Ishikawa (cell line): ENCODE results near the gene CPE.
A peak's percentile ranks its signal among the peaks of the same experiment; 100 is the strongest.

ENCODE experiments used
- CEBPB ChIP-seq: IDR thresholded peaks from 2 replicates; pipeline ENCODE4 v1.6.1; 2012
- CREB1 ChIP-seq: IDR thresholded peaks from 2 replicates; pipeline ENCODE4 v1.6.1; 2012; ENCODE audit warnings: low read depth
- EGR1 ChIP-seq: IDR thresholded peaks from 2 replicates; pipeline ENCODE4 v1.6.1; 2012
- EP300 ChIP-seq: IDR thresholded peaks from 2 replicates; pipeline ENCODE4 v1.6.1; 2012; ENCODE audit warnings: borderline replicate concordance
- FOXM1 ChIP-seq: IDR thresholded peaks from 2 replicates; pipeline ENCODE4 v1.6.1; 2012; ENCODE audit warnings: low read depth, borderline replicate concordance
- NFIC ChIP-seq: IDR thresholded peaks from 2 replicates; pipeline ENCODE4 v1.6.1; 2012
- RAD21 ChIP-seq: IDR thresholded peaks from 2 replicates; pipeline ENCODE4 v1.6.1; 2012; ENCODE audit warnings: low read depth
- TAF1 ChIP-seq: IDR thresholded peaks from 2 replicates; pipeline ENCODE4 v1.6.1; 2012; ENCODE audit warnings: low read depth, mild to moderate bottlenecking
- TCF12 ChIP-seq: IDR thresholded peaks from 2 replicates; pipeline ENCODE4 v1.6.1; 2012; ENCODE audit warnings: low read depth
- TEAD4 ChIP-seq: IDR thresholded peaks from 2 replicates; pipeline ENCODE4 v1.6.1; 2012
- YY1 ChIP-seq: IDR thresholded peaks from 2 replicates; pipeline ENCODE4 v1.6.1; 2012; ENCODE audit warnings: low read depth
- ZBTB7A ChIP-seq: IDR thresholded peaks from 2 replicates; pipeline ENCODE4 v1.6.1; 2012; ENCODE audit warnings: low read depth
- TF ChIP-seq, protein P1 (sequence below): IDR thresholded peaks from 2 replicates; pipeline ENCODE4 v1.6.1; 2012; ENCODE audit warnings: low read depth, mild to moderate bottlenecking
- TF ChIP-seq, protein P2 (sequence below): IDR thresholded peaks from 2 replicates; pipeline ENCODE4 v1.6.1; 2012
- TF ChIP-seq, protein P3 (sequence below): IDR thresholded peaks from 2 replicates; pipeline ENCODE4 v1.6.1; 2012

CPE gene

GRCh38 chr4:165336743-165337142, 42.1 kb upstream of the CPE start:
- TF ChIP-seq TCF12 (no peak), RAD21 (no peak), CEBPB (no peak), CREB1 (no peak), EGR1 (no peak)
- TF ChIP-seq, protein P1, sequence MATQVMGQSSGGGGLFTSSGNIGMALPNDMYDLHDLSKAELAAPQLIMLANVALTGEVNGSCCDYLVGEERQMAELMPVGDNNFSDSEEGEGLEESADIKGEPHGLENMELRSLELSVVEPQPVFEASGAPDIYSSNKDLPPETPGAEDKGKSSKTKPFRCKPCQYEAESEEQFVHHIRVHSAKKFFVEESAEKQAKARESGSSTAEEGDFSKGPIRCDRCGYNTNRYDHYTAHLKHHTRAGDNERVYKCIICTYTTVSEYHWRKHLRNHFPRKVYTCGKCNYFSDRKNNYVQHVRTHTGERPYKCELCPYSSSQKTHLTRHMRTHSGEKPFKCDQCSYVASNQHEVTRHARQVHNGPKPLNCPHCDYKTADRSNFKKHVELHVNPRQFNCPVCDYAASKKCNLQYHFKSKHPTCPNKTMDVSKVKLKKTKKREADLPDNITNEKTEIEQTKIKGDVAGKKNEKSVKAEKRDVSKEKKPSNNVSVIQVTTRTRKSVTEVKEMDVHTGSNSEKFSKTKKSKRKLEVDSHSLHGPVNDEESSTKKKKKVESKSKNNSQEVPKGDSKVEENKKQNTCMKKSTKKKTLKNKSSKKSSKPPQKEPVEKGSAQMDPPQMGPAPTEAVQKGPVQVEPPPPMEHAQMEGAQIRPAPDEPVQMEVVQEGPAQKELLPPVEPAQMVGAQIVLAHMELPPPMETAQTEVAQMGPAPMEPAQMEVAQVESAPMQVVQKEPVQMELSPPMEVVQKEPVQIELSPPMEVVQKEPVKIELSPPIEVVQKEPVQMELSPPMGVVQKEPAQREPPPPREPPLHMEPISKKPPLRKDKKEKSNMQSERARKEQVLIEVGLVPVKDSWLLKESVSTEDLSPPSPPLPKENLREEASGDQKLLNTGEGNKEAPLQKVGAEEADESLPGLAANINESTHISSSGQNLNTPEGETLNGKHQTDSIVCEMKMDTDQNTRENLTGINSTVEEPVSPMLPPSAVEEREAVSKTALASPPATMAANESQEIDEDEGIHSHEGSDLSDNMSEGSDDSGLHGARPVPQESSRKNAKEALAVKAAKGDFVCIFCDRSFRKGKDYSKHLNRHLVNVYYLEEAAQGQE: no peak
- TF ChIP-seq, protein P2, sequence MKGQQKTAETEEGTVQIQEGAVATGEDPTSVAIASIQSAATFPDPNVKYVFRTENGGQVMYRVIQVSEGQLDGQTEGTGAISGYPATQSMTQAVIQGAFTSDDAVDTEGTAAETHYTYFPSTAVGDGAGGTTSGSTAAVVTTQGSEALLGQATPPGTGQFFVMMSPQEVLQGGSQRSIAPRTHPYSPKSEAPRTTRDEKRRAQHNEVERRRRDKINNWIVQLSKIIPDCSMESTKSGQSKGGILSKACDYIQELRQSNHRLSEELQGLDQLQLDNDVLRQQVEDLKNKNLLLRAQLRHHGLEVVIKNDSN: no peak
- TF ChIP-seq, protein P3, sequence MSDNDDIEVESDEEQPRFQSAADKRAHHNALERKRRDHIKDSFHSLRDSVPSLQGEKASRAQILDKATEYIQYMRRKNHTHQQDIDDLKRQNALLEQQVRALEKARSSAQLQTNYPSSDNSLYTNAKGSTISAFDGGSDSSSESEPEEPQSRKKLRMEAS: no peak

DNA sequence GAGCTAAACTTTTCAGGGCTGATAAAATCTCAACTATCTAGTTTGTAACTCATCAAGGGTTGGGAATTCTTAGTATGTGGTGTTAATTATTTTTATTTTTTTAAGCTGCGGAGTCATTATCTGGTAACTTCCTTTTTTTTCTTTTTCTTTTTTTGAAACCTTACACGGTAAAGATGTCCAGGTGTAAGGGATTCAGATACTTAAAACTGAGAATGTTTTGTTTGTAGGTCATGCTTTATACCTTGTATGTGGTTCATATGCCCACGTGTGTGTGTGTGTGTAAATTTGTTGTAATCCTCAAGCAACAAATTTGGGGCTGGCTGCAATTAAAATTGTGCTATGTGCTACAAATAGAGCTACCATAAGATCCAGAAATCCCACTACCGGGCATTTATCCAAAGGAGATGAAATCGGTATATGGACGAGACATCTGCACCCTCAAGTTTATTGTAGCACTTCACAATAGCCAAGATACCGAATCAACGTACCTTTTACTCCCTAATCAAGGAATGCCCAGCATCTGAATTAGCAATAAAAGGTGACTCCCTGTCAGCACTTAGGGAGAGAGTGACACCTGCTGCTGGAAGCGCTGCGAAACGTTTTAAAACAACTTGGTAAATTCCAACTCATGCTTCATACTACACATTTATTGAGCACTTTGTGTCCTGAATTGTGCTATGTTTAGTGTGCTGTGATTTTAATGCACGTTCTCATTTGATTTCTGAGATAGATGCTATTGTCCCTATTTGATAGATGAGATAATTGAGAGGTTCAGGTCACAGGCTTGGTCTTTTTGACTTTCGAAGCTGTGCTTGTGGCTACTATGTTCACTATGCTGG, 35.2 kb upstream of the CPE start:
- TF ChIP-seq RAD21 (peak; percentile 49), TEAD4 (no peak)

GRCh38 chr4:165345666-165346417, 33.0 kb upstream of the CPE start:
- TF ChIP-seq, protein P3: no peak
- TF ChIP-seq TEAD4: no peak
- peak; percentile 16; the same call in 1 of the 2 replicates for TF ChIP-seq RAD21
- TF ChIP-seq CREB1: no peak
- no peak for TF ChIP-seq ZBTB7A

DNA sequence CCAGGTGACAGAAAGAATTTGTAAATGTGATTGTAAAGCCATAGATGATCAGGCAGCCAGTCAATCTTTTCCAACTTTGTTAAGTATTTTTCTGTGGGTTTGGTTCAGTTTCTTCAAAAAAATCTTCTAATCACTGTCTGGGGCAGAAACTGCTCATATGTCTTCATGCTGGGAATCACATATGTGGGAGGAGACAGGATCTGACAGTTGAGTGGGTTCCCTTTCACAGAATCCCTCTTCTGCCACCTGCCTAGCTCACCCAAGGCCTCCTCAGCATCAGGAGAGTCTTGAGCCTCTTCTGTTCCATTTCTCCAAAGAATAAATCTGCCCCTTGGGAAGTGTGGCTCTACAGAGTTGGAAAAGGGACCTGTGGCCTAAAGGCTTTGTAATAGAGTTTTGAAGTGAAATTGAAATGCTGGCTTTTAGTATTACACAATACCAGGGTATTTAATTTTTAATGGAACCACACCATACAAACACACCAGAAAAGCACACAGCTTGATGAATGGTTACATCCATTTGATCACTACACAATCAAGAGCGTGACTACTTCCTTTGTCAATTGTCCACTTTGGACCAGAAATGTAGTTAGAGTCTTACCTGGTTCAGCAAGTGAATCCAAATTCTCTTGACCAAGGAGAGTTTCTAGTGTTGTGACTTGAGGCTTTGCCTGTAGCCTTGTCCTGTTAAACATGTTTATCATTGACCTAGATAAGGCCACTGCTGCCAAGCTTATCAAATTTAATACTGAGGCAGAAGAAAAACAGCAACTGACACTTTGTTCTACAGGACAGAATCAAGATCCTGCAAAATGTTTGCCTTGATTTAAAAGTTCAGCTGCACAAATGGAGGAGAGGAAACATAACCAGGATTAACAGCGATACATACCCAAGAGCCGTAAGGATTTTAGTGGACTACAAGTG, 30.9 kb upstream of the CPE start:
- TF ChIP-seq CREB1 (no peak), FOXM1 (no peak), RAD21 (no peak), TCF12 (no peak), TEAD4 (no peak), NFIC (no peak), YY1 (no peak), EP300 (no peak), TAF1 (no peak), CEBPB (no peak), ZBTB7A (no peak)
- TF ChIP-seq, protein P1: no peak
- TF ChIP-seq, protein P3: no peak

DNA sequence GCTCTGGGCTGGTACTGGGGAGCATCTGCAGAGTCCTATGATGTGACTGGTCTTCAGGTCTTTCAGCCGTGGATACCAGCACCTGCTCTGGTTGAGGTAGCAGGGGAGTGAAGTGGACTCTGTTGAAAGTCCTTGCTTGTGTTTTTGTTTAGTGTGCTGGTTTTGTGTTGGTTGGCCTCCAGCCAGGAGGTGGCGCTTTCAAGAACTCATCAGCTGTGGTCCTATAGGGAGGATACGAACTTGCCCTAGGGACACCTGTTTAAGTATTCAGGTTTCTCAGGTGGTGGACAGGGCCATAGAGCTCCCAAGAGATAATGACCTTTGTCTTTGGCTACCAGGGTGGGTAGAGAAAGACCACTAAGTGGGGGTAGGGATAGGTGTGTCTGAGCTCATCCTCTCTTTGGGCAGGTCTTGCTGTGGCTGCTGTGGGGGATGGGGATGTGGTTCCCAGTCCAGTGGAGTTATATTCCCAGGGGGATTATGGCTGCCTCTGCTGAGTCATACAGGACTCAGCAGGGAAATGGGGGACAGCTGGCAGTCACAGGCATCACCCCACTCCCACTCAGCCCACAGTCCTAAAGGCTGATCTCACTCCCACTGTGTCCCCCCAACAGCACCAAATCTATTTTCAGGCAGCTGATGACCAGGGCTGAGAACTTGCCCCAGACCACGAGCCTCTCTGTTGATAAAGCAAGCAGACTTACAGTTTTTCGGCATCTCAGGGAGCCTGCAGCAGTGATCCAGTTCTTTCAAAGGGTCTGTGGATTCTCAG, 27.3 kb upstream of the CPE start:
- TF ChIP-seq CREB1 (no peak), NFIC (no peak), TCF12 (no peak), YY1 (no peak), EGR1 (no peak), TAF1 (no peak), CEBPB (no peak), ZBTB7A (no peak), TEAD4 (no peak), EP300 (no peak), RAD21 (no peak; the same call in 1 of the 2 replicates), FOXM1 (no peak)
- TF ChIP-seq, protein P2: no peak
- TF ChIP-seq, protein P3: no peak
- TF ChIP-seq, protein P1: no peak
